ENCODE results near the gene RRBP1.

The RRBP1 gene

GRCh38 chr20:17648791-17649730 lies 33.0 kb downstream of the RRBP1 start:
- TF ChIP-seq REST (IDR thresholded peaks at IDR 0.05; ENCODE audit: insufficient read depth in 1 of 2, low read depth in 2 of 2, low read length in 2 of 2) (no peak), FOXP2 (optimal IDR thresholded peaks at IDR 0.05; ENCODE audit: borderline replicate concordance, extremely low read depth, extremely low read length, insufficient read depth) (no peak), TAF1 (IDR thresholded peaks at IDR 0.05; ENCODE audit: borderline replicate concordance, insufficient read depth, low read length) (no peak), POLR2AphosphoS5 (IDR thresholded peaks at IDR 0.05; ENCODE audit: low read depth, low read length) (no peak), SIN3A (IDR thresholded peaks at IDR 0.05; ENCODE audit: borderline replicate concordance, insufficient read depth, low read length) (no peak)

GRCh38 chr20:17648315-17648646 lies 33.8 kb downstream of the RRBP1 start:
- TF ChIP-seq POLR2AphosphoS5 (IDR thresholded peaks at IDR 0.05; ENCODE audit: low read depth, low read length): no peak
- TF ChIP-seq REST (IDR thresholded peaks at IDR 0.05; ENCODE audit: insufficient read depth in 1 of 2, low read depth in 2 of 2, low read length in 2 of 2): no peak
- no peak for TF ChIP-seq FOXP2 (optimal IDR thresholded peaks at IDR 0.05; ENCODE audit: borderline replicate concordance, extremely low read depth, extremely low read length, insufficient read depth)
- no peak for TF ChIP-seq TAF1 (IDR thresholded peaks at IDR 0.05; ENCODE audit: borderline replicate concordance, insufficient read depth, low read length)
- no peak for TF ChIP-seq SIN3A (IDR thresholded peaks at IDR 0.05; ENCODE audit: borderline replicate concordance, insufficient read depth, low read length)

- TF ChIP-seq TAF1 (IDR thresholded peaks at IDR 0.05; ENCODE audit: borderline replicate concordance, insufficient read depth, low read length) (no peak), SIN3A (IDR thresholded peaks at IDR 0.05; ENCODE audit: borderline replicate concordance, insufficient read depth, low read length) (no peak)
Observed at GRCh38 chr20:17647391-17648314, 34.4 kb downstream of the RRBP1 start.

GRCh38 chr20:17646961-17647301 lies 35.1 kb downstream of the RRBP1 start:
- TF ChIP-seq TAF1 (IDR thresholded peaks at IDR 0.05; ENCODE audit: borderline replicate concordance, insufficient read depth, low read length) (no peak), FOXP2 (optimal IDR thresholded peaks at IDR 0.05; ENCODE audit: borderline replicate concordance, extremely low read depth, extremely low read length, insufficient read depth) (no peak), SIN3A (IDR thresholded peaks at IDR 0.05; ENCODE audit: borderline replicate concordance, insufficient read depth, low read length) (no peak), POLR2AphosphoS5 (IDR thresholded peaks at IDR 0.05; ENCODE audit: low read depth, low read length) (no peak), REST (IDR thresholded peaks at IDR 0.05; ENCODE audit: insufficient read depth in 1 of 2, low read depth in 2 of 2, low read length in 2 of 2) (no peak)

GRCh38 chr20:17646209-17646960 lies 35.7 kb downstream of the RRBP1 start:
- TF ChIP-seq SIN3A (IDR thresholded peaks at IDR 0.05; ENCODE audit: borderline replicate concordance, insufficient read depth, low read length) (no peak), REST (IDR thresholded peaks at IDR 0.05; ENCODE audit: insufficient read depth in 1 of 2, low read depth in 2 of 2, low read length in 2 of 2) (no peak), TAF1 (IDR thresholded peaks at IDR 0.05; ENCODE audit: borderline replicate concordance, insufficient read depth, low read length) (no peak), FOXP2 (optimal IDR thresholded peaks at IDR 0.05; ENCODE audit: borderline replicate concordance, extremely low read depth, extremely low read length, insufficient read depth) (no peak), POLR2AphosphoS5 (IDR thresholded peaks at IDR 0.05; ENCODE audit: low read depth, low read length) (no peak)
